Measurements from ENCODE around the gene PPP3R1. TPM values are rescaled to one million over a fixed set of nuclear protein-coding genes. Genes with fewer than 3 reads are reported as not detected.
"Not testable (repeated sequence)": the region's sequence is repeated elsewhere in the genome, so short reads cannot be mapped to it uniquely, and the experiment has no call there.

Gene PPP3R1
- polyA plus RNA-seq, 1 donor, result 43.9 TPM

DNA sequence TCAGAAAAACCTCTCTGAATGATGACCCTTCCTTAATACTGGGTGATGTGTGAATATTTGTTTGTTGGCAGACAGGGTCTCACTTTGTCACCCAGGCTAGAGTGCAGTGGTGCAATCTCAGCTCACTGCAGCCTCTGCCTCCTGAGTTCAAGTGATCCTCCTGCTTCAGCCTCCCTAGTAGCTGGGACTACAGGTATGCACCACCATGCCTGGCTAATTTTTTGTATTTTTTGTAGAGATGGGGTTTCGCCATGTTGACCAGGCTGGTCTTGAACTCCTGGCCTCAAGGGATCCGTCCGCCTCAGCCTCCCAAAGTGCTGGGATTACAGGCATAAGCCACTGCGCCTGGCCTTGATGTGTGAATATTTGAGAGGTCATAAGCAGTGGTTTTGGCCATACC lies 77.1 kb downstream of the PPP3R1 start:
- H3K9me3 ChIP-seq (ENCODE audit: control insufficient read depth, low read depth, low read length); H3K27ac ChIP-seq (ENCODE audit: low read length); H3K27me3 ChIP-seq (ENCODE audit: control insufficient read depth, insufficient read depth, low read length); H3K4me1 ChIP-seq (ENCODE audit: control insufficient read depth, insufficient read depth, low read length); DNase-seq; H3K4me3 ChIP-seq (ENCODE audit: low read length): not testable (repeated sequence)
- H3K36me3 ChIP-seq (ENCODE audit: control insufficient read depth, insufficient read depth, low read length), result peaks cover 31% of the 10 kb centered on the region
- no CpG with 5 or more reads among the region's 4 CpGs for WGBS (ENCODE audit: insufficient coverage, low lambda C conversion rate)

GRCh38 chr2:68172990-68173700 lies 79.2 kb downstream of the PPP3R1 start:
- Histone ChIP-seq H3K36me3 (ENCODE audit: control insufficient read depth, insufficient read depth, low read length) (peaks cover 34% of the 10 kb centered on the region), H3K27ac (ENCODE audit: low read length) (no peak overlapping the region), H3K27me3 (ENCODE audit: control insufficient read depth, insufficient read depth, low read length) (no peaks in the 10 kb centered on the region), H3K9me3 (ENCODE audit: control insufficient read depth, low read depth, low read length) (no peaks in the 10 kb centered on the region), H3K4me3 (ENCODE audit: low read length) (no peak overlapping the region), H3K4me1 (ENCODE audit: control insufficient read depth, insufficient read depth, low read length) (no peaks in the 10 kb centered on the region)
- no peak for DNase-seq
- WGBS (ENCODE audit: insufficient coverage, low lambda C conversion rate), result 100% methylated on average over 1 of the region's 8 CpGs

GRCh38 chr2:68172521-68172920 lies 79.8 kb downstream of the PPP3R1 start:
- no CpG with 5 or more reads among the region's 2 CpGs for WGBS (ENCODE audit: insufficient coverage, low lambda C conversion rate)
- Histone ChIP-seq H3K36me3 (ENCODE audit: control insufficient read depth, insufficient read depth, low read length) (peaks cover 33% of the 10 kb centered on the region), H3K9me3 (ENCODE audit: control insufficient read depth, low read depth, low read length) (no peaks in the 10 kb centered on the region)

GRCh38 chr2:68171684-68172083 lies 80.6 kb downstream of the PPP3R1 start:
- Histone ChIP-seq H3K36me3 (ENCODE audit: control insufficient read depth, insufficient read depth, low read length) (peaks cover 35% of the 10 kb centered on the region), H3K4me1 (ENCODE audit: control insufficient read depth, insufficient read depth, low read length) (no peaks in the 10 kb centered on the region), H3K4me3 (ENCODE audit: low read length) (no peak overlapping the region), H3K27me3 (ENCODE audit: control insufficient read depth, insufficient read depth, low read length) (no peaks in the 10 kb centered on the region), H3K9me3 (ENCODE audit: control insufficient read depth, low read depth, low read length) (no peaks in the 10 kb centered on the region), H3K27ac (ENCODE audit: low read length) (no peak overlapping the region)
- 85% methylated on average over 3 of the region's 4 CpGs for WGBS (ENCODE audit: insufficient coverage, low lambda C conversion rate)
- DNase-seq, result no peak

More at GRCh38 chr2:68172521-68172920, 79.8 kb downstream of the PPP3R1 start:
- no peak overlapping the region for H3K4me3 ChIP-seq (ENCODE audit: low read length)
- H3K27me3 ChIP-seq (ENCODE audit: control insufficient read depth, insufficient read depth, low read length), result no peaks in the 10 kb centered on the region
- DNase-seq, result no peak
- H3K27ac ChIP-seq (ENCODE audit: low read length), result no peak overlapping the region
- H3K4me1 ChIP-seq (ENCODE audit: control insufficient read depth, insufficient read depth, low read length), result no peaks in the 10 kb centered on the region

DNA sequence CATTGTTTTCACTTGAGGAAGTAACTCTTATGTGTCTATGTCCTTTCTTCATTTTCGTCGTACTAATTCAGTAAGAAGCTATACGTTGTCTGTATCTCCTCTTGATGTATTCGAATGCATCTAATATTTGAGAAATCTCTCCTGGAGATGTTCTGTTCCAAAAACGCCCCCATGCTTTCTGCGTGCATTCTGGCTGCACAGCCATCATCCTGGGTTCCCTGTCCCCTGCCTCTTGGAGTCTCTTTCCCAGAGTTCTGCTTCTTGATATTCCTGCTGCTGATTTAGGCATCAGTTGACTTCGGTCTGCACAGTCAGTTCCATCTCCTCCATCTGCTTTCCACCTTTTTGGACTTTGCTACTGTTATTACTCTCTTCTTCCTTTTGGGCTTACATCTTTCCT lies 81.2 kb downstream of the PPP3R1 start:
- Histone ChIP-seq H3K27ac (ENCODE audit: low read length) (no peak overlapping the region), H3K36me3 (ENCODE audit: control insufficient read depth, insufficient read depth, low read length) (peaks cover 35% of the 10 kb centered on the region), H3K4me3 (ENCODE audit: low read length) (no peak overlapping the region), H3K27me3 (ENCODE audit: control insufficient read depth, insufficient read depth, low read length) (no peaks in the 10 kb centered on the region), H3K9me3 (ENCODE audit: control insufficient read depth, low read depth, low read length) (no peaks in the 10 kb centered on the region), H3K4me1 (ENCODE audit: control insufficient read depth, insufficient read depth, low read length) (no peaks in the 10 kb centered on the region)
- 100% methylated on average over 1 of the region's 7 CpGs for WGBS (ENCODE audit: insufficient coverage, low lambda C conversion rate)
- DNase-seq, result no peak

DNA sequence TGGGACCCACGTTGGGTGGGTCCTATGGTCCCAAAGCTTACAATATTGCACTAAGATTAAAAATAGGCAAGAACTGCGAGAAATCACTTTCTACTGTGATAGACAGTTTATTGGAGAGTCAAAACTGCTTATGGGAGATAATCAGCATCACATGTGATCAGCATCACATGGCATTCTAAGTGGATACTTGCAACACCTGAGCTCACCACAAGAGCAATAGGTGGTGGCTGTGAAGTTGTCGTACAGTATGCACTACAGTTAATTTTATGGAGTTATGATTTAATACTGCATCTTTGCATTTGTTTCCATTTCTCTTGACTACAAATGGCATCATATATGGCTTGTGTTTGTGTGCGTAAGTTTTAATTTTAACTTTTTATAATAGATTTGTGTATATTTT lies 83.0 kb downstream of the PPP3R1 start:
- no peaks in the 10 kb centered on the region for H3K9me3 ChIP-seq (ENCODE audit: control insufficient read depth, low read depth, low read length)
- 100% methylated on average over 1 of the region's 4 CpGs for WGBS (ENCODE audit: insufficient coverage, low lambda C conversion rate)
- peaks cover 31% of the 10 kb centered on the region for H3K36me3 ChIP-seq (ENCODE audit: control insufficient read depth, insufficient read depth, low read length)
- no peak for DNase-seq
- H3K4me3 ChIP-seq (ENCODE audit: low read length), result no peak overlapping the region
- H3K4me1 ChIP-seq (ENCODE audit: control insufficient read depth, insufficient read depth, low read length), result no peaks in the 10 kb centered on the region
- H3K27me3 ChIP-seq (ENCODE audit: control insufficient read depth, insufficient read depth, low read length), result no peaks in the 10 kb centered on the region
- no peak overlapping the region for H3K27ac ChIP-seq (ENCODE audit: low read length)

GRCh38 chr2:68167186-68167585 lies 85.1 kb downstream of the PPP3R1 start:
- H3K27me3 ChIP-seq (ENCODE audit: control insufficient read depth, insufficient read depth, low read length), result no peaks in the 10 kb centered on the region
- H3K27ac ChIP-seq (ENCODE audit: low read length), result no peak overlapping the region
- H3K36me3 ChIP-seq (ENCODE audit: control insufficient read depth, insufficient read depth, low read length), result peaks cover 36% of the 10 kb centered on the region
- no peaks in the 10 kb centered on the region for H3K9me3 ChIP-seq (ENCODE audit: control insufficient read depth, low read depth, low read length)
- WGBS (ENCODE audit: insufficient coverage, low lambda C conversion rate), result 0% methylated on average over 2 of the region's 3 CpGs
- H3K4me3 ChIP-seq (ENCODE audit: low read length), result no peak overlapping the region
- no peak for DNase-seq
- H3K4me1 ChIP-seq (ENCODE audit: control insufficient read depth, insufficient read depth, low read length), result no peaks in the 10 kb centered on the region

DNA sequence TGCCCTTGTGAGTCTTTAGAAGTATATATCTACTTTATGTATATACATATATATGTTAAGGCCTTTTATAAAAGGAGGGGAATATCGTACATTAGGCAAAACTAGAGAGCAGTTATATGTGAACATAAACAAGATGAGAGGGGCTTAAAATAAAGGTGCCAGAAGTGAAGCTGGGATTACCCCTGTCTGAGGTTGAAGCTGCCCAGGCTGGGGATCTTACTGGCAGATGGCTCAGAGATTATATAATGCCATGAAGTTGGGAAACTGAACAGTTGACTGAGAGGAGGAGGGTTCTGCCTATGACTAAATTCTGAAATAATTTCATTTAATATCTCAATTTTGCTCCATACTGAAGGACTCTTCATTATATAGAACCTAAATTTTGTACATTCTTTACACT lies 88.7 kb downstream of the PPP3R1 start:
- DNase-seq, result no peak
- Histone ChIP-seq H3K9me3 (ENCODE audit: control insufficient read depth, low read depth, low read length) (no peaks in the 10 kb centered on the region), H3K27me3 (ENCODE audit: control insufficient read depth, insufficient read depth, low read length) (no peaks in the 10 kb centered on the region), H3K4me1 (ENCODE audit: control insufficient read depth, insufficient read depth, low read length) (no peaks in the 10 kb centered on the region), H3K36me3 (ENCODE audit: control insufficient read depth, insufficient read depth, low read length) (peaks cover 44% of the 10 kb centered on the region), H3K4me3 (ENCODE audit: low read length) (no peak overlapping the region), H3K27ac (ENCODE audit: low read length) (no peak overlapping the region)
- 100% methylated on average over 1 of the region's 1 CpG for WGBS (ENCODE audit: insufficient coverage, low lambda C conversion rate)

DNA sequence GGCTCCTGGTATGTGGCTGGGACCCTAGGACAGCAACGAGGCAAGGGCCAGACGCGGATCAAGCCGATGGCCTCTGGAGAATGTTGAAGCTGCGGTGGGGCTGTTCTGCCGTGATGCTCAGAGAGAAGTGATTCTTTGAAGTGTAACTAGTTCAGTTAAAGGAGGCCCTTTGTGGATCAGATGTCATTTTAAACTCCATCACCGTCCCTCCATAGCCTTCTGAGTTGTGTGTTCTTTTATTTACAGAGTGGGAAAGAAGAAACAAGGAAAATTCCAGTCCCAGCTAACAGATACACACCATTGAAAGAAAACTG lies 94.2 kb downstream of the PPP3R1 start:
- 0% methylated on average over 1 of the region's 7 CpGs for WGBS (ENCODE audit: insufficient coverage, low lambda C conversion rate)
- H3K4me3 ChIP-seq (ENCODE audit: low read length), result peak overlapping the region; percentile 87
- H3K27ac ChIP-seq (ENCODE audit: low read length), result peak overlapping the region; percentile 76

GRCh38 chr2:68157402-68158133 lies 94.8 kb downstream of the PPP3R1 start, which contains the start of gene PNO1:
PNO1 (plus strand) TSS chr2:68157888; CDS start chr2:68157935, 47 bp downstream.
- H3K27me3 ChIP-seq (ENCODE audit: control insufficient read depth, insufficient read depth, low read length), result no peaks in the 10 kb centered on the region
- peaks cover 19% of the 10 kb centered on the region for H3K36me3 ChIP-seq (ENCODE audit: control insufficient read depth, insufficient read depth, low read length)
- peak within 1 kb of the TSS; percentile 87 for H3K4me3 ChIP-seq (ENCODE audit: low read length)
- peak within 1 kb of the TSS; percentile 76 for H3K27ac ChIP-seq (ENCODE audit: low read length)
- WGBS (ENCODE audit: insufficient coverage, low lambda C conversion rate), result no CpG with 5 or more reads among the region's 44 CpGs
- H3K4me1 ChIP-seq (ENCODE audit: control insufficient read depth, insufficient read depth, low read length), result no peaks in the 10 kb centered on the region
- H3K9me3 ChIP-seq (ENCODE audit: control insufficient read depth, low read depth, low read length), result no peaks in the 10 kb centered on the region
- DNase-seq, result peak; percentile 93 to 95

More for the DNA sequence above, 94.2 kb downstream of the PPP3R1 start:
- no peaks in the 10 kb centered on the region for H3K9me3 ChIP-seq (ENCODE audit: control insufficient read depth, low read depth, low read length)
- peaks cover 22% of the 10 kb centered on the region for H3K36me3 ChIP-seq (ENCODE audit: control insufficient read depth, insufficient read depth, low read length)
- no peak for DNase-seq
- H3K27me3 ChIP-seq (ENCODE audit: control insufficient read depth, insufficient read depth, low read length), result no peaks in the 10 kb centered on the region
- no peaks in the 10 kb centered on the region for H3K4me1 ChIP-seq (ENCODE audit: control insufficient read depth, insufficient read depth, low read length)

All from large intestine (tissue), 3 donors.